ELF-1 (cell line): ENCODE data around the gene IL17F.

ENCODE experiments used
- DNase-seq: peaks from one replicate; pipeline ENCODE4 v3.0.0-alpha.2; 2016; ENCODE audit warnings: low read depth, low spot score

Gene IL17F

DNA sequence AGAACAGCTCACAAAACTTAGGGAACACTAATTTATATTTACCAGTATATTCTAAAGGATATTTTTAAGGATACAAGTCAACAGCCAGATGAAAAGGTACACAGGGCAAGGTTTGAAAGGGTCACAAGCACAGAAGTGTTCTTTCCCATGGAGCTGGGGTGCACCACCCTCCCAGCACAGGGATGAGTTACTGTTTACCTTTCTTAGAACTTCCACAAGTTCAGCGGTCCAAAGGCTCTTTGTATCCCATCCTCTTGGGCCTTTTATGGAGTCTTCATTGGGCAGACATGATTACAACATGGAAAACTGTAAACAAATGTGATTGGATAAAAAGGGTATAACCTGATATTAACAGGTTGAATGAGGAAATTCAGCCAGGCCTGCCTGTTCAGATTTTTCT, 1.1 kb upstream of the IL17F start:
- DNase-seq = no peak

DNA sequence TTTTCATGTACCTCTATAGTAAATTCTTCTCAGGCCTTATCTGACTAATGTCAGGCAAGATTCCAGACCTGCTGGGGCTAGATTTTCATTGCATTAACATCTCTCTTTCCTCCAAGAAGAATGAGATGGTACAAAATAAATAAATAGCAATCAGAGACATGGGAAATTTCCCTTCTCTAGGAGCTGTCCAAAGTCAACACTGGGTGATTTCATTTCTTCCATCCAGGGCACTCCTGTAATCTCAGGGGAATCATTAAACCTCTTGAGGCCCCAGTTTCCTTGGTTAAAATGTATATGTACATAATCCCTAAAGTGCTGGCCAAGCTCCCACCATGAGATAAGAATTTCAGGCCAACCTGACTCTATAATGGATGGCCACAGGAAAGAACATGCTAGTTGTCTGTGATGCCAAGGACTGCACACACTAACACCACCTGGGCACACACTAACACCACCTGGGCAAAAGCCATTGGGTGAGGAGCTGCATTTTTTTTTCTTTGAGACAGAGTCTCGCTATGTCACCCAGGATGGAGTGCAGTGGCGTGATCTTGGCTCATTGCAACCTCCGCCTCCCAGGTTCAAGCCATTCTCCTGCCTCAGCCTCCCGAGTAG, 912 bp downstream of the IL17F start:
- no peak for DNase-seq

DNA sequence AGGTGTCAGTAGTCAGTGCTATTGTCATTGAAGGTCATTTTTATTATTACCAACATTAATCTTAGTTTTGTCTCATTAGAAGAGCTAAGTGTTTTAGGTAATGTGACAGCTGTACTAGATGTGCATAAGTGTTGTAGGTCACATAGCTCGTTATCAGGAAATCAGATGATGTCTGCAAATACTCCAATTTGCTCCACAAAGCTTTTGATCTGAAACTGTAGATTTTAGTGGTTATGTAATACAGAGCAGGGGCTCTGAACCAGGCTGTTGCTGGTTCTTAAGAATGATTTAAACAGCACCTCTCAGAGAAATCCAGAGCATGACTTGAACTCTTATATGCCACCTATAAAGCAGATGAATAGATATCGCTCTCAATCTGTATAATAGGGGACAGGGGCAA, 2.5 kb downstream of the IL17F start:
- DNase-seq = no peak

DNA sequence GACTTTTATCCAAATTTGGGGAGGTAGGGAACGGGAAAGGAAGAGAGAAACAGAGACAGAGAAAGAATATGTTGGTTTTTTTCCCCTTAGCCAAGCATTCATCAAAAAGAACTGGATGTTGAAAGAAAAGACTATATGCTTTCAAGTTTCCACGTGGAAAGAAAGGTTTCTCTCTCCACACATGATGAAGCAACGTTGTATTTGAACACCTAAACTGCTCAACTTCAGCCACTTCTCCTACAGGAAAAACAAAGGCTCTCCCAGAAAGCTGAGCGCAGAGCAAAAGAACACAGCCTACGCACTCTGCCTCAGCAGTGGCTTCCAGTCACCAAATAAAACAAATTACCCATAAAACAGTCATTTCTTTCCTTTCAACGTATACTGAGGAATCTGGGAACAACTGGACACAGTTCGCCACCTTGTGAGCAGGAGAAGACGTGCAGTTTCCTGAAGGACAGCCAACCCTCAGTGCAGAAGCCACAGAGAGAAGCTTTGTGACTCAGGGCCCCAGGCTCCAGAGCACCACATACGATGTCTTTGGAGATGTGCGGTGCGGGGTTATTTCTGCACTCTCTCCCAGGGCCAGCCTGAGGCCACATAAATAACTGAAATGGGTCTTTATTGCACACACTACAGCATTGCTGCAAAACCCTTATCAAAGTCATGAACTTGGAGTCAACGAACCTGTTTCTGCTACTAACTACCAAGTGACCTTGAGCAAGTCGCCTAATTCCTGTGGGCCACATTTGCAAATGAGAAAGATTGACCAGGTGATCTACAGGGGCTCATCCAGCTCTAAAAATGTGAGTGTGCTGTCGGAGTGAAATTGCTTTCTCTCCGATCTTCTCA, 10.1 kb downstream of the IL17F start:
- DNase-seq = peak; percentile 80

DNA sequence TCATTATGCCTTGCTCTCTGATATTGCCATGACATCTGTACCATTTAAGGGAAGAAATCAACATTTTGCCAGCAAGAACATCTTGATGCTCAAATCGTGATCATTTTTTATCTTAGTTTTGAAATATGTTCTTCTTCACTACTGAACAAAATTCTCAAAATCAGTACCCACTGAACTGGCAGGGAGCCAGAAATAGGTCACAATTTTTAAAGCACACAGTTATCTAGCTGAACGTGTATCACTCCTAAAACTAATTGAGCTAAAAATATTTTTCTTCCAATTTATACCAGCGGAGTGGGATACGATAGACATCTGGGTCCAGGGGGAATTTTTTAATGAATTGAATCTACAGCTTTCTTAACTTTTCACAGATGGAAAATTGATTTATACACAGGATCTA, 11.3 kb downstream of the IL17F start:
- no peak for DNase-seq

DNA sequence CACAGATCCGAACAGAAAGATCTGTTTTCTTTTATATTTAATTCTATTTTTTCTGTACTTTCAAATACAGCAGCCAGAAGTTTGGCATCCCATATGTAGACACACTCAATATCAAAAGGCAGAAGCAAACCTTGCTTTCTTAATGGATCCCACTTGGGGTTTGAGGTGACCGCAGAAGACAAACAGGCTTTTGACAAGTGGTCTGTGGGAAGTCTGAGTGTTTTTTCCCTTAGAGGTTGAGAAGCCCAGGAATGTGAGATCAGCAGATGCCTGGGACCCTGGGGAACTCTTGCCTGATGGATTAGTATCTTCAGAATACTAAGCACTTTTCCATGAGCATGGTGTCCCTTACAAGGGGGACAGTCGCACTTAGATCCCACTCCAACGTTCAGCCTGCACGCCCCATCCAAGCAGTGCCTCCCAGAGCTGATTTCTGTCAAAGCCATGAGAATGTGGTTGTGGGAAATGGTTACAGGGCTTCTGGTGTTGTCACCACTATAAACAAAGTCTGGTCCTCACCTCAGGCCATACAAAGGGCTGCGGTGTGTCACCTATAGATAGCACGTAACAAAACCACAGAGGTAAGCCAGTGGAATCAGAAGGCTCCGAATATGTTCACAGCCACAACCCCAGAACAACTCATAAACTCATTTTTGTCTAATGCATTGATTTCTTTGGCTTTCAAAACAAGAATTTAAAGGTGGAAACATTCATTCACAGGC, 12.7 kb downstream of the IL17F start:
- DNase-seq = peak; percentile 51

DNA sequence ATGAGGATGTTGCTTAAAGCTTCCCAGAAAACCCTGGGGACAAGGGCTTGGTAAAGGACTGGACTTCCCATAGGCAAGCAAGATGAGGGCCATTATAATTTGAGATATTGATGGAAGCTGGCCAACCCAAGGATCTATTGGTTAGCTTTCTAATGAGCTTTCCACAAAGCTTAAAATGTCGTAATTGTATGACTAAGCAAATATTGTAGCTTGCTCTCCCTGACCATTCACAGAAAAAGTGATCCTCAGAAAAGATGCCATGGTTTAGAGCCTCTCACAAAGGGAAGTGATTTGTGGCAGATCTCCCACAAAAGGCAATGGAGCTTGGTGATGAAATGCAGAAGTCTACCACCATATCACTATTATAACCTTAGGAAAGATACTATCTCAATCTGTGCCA, 13.6 kb downstream of the IL17F start:
- no peak for DNase-seq

DNA sequence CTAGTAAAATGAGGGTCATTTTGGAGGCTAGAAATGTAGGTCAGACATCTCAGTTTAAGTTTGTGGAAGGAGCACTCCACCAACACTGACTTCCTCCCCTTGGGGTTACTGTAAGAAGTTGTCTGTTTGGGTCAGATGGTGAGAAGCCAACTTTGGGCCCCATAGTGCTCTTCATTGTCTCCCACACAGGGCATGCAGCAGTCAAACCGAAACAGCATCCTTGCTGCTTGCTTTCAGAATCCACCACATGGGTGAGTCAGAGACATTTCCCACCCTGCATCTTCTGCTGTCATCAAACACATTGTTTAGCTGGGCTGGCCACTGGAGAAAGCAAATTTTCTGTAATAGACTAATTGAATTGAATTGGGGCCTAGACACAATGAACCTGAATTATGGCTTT, 16.8 kb downstream of the IL17F start:
- DNase-seq = no peak

DNA sequence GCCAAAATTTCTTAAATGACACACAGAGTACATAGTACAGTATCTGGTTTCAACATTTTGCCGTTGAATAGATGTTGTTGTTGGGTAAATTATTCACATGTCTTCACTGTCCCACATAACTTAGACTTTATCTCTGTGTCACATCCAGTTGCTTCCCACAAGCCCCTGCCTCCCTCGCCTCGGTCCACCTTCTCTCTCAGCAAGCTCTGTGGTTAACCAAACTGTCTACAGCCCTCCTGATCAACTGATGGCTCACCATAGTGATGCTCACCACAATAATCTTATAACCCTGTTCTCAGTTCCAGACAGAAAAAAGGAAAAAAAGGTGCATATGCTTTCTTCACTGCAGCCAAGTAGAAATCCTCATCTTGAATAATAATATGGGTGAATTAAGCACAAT, 23.0 kb downstream of the IL17F start:
- no peak for DNase-seq

DNA sequence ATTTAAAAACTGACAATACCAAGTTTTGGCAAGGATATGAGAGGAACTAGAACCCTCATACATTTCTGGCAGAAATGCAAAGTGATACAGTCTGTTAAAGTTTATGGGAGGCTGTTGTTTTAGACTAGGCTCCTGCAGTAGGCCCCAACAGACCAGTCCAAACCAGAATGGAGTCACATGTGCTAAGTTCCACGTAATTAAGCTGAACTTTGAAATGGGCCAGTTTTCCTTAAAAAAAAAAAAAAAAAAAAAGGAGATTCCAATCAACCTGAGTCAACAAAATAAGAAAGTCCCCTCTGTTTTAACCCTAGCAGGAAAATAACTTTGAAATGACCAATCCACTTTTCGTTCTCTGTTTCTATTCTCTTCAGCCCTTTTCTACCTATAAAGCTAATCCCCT, 26.5 kb downstream of the IL17F start:
- no peak for DNase-seq

DNA sequence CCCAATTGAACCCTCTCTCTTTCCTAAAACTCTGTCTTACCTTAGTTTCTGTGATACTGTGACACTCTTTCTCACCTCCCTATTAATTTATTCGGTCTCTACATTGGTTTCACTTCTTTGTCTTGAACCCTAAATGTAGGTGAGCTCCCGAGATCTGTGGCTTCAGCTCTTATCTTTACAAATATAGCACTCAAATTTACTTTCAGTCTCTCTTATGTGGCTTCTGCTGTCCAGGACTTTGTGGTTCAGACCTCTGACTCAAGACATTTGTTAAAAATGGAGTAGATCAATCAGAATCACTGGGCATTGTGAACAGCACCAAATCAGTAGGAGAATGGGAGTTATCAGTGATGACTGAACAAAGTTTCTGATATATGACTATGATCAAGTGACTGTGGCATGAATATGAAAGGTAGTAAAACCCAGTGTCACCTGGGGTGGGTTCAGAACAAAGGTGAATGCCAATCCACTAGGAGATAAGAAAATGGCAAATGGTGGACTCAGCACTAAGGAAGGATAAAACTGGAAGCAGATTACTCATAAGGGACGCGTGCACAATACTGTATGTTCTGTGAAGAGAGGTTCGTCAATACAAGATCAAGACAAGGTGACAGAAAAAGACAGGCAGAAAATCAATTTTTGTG, 27.2 kb downstream of the IL17F start:
- no peak for DNase-seq

DNA sequence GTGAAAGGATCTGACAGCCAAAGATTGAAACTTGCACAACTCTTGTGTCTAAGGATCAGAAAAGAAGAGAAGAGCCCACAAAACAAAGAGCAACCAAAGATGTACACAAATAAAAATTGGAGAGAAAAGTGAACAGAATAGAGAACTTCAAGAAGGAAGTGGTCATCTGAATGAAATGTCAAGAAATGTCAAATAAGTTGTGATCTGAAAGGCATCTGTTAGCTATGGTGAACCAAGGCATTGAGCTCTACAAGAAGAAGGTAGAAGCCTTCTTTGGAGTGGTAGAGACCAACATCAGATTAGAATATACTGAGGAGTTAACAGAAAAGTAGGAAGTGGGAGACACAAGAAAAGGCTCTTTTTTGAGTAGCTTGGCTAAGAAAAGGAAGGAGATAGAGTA, 28.5 kb downstream of the IL17F start:
- DNase-seq = no peak

DNA sequence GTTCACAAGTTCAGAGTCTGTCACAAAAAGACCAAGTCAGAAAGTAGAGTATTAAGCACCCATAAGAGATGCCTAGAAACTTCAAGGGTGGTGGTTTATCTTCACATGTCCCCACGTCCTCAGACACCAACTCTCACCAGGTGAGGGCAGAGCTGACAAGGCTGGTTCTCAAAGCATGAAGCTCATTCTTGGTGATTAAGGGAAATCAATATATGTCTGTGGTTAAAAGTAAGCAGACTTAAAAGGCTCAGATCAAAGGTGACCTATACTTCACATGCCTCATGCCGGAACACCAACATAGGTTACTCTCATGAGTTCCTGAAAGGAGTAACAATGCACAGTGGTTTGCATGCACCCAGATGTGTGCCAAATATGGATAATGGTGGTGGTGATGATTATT, 31.2 kb downstream of the IL17F start:
- DNase-seq = no peak

DNA sequence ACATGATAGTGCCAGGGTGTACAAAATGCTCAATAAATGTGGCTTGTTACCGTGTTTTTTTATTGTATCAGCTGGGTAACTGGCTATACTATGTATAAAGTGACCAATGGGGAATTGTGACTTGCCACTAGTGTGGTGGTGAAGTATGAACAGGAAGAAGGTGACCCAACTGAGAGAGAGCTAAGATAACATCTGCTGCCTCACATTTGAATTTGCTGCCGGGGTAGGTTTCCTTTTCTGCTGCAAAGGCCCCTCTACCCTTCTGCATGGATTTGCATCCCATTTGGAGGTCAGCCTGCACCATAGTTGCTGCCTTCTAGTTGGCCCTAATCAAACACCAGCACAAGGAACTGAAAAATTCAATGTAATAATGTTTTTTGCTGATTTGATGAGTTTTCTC, 34.1 kb downstream of the IL17F start:
- no peak for DNase-seq

DNA sequence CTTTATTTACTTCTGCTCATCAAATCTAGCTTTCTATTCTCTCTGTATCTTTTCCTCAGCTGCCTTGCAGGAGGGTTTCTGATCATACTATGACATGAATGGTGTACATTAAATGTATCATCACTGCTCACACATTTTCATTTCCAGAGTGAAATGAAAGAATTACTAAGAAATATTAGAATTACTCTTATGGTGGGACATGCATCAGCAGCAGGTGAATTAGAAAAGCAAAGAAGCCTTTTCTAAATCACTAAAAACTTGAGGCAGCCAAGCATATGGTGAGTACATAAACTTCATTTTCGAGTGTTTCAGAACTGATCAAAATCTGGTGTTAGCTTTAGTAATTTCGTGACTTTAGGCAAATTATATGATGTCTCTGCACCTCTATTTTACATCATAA, 34.5 kb downstream of the IL17F start:
- no peak for DNase-seq

DNA sequence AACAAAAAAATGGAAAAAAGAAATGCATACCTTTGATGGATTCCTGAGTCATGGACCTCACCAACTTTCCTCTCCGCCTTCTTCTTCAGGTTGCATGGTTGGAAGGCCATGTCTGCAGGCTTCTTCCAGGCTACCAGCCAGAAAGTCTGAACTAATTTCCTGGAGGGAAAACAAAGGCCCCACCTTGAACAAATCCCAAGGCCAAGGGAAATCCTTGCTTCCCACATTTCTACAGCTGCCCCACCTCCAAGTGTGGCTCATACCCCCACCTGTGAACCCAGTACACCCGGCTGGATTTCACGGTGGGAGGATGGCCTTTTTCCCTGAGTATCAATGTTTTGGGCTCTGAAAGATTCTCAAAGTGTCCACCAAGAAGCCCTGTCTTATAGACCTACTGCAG, 35.7 kb downstream of the IL17F start:
- no peak for DNase-seq

DNA sequence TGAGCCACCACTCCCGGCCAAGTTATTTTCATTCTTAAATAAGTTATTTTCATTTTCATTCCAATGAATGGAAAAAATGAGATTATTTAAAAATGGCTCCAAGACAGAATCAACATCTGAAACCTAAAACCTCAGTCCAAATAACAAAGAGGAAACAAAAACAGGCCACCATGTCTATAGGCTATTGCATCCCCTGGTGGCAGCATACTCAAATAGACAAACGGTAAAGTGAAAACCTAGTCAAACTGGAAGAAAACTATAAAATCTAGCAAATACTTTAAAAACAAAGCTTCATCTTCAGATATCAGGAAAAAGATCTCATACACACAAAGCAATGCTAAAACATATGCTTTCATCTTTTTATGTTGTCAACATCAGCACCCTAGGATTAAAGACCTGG, 37.2 kb downstream of the IL17F start:
- no peak for DNase-seq

DNA sequence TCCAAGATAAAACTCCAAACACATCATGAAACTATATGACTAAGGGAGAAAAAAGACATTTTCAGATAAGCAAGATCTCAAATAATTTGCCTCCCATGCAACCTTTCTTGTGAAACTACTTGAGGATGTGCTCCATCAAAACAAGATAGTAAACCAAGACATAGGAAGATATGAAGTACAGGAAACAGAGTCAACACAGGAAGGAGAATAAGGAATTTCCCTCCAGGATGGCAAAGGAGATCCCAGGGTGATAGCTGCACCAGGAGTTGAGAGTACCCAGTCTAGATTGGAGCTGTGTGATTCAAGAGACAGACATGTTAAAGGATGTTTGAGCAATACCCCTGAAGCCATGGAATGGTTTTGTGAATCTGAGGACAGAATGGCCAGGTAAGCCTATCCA, 42.8 kb downstream of the IL17F start:
- no peak for DNase-seq

DNA sequence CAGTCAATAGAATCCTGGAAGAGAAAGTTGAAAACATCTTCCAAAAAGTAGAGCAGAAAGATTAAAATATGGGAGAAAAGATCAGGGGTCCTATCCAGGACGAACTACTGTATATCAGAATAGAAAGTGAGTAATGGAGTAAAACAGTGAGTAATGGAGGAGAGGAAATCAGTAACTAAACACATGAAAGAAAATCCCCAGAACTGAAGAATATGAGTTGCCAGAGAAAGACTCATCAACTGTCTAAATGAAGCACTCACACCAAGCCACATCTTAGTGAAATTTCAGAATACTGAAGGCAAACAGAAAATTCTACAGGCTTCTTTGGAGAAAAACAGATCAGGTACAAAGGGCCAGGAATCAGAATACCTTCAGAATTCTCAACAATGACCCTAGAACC, 43.3 kb downstream of the IL17F start:
- DNase-seq = no peak

DNA sequence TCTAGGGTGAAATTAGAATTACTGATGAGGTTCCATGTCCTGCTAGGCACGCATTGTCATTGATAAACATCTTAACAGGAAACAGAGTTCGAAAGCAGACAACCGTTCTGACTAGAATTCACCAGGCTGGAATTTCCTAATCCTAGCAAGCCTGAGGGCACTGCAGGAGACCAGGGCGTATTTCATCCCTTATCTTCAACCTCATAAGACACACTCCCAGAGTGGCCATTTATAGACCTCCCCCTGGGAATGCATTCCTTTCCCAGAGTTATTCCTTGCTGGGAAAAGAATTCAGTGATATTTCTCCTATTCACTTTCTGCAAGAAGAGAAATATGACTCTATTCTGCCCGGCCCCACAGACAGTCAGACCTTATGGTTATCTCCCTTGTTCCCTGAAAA, 44.2 kb downstream of the IL17F start:
- DNase-seq = peak; percentile 26

DNA sequence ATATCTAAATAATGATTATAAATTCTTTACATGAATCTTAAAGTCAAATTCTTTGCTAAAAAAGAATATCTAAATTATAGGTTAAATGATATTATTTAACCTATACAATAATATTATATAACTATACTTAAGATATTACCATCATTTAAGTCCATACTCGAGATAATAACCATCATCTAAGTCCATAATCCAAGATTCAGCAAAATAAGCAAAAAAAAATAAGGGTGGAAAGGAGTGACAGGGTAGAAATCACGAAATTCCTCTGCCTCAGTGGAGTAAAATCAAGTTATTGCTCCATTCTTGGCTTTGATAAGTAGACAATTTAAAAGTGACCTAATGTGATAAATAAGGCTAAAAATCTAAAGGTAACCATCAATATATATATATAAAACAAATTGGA, 48.4 kb downstream of the IL17F start:
- DNase-seq = no peak

DNA sequence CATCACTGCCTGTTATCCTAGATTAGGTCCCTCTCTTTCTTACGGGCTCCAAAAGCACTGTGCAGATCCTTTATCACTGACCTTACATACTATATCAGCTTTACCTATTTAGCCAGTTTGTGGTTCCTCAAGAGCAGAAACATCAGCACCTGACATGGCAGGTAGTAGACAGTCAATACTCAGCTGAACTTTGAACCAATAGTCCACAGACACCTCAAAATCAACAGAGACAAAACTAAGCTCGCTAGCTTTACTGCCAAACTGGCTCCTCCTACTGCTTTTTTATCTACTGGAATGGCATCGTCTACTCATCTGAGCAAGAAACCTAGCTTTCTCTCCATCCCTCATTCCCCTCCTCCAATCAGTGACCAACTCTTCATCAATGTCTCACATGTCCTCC, 52.5 kb downstream of the IL17F start:
- DNase-seq = no peak
